ENCODE data around the gene KAT5.
"Not testable (repeated sequence)": the region's sequence is repeated elsewhere in the genome, so short reads cannot be mapped to it uniquely, and the experiment has no call there.

KAT5 gene

GRCh38 chr11:65707002-65707401 lies 5.0 kb upstream of the KAT5 start:
- peak in 1 of 10 donors; percentile 22 for DNase-seq
- intact Hi-C loops (cut with DNase I): loop anchor here (5.0 kb wide), 1 partner anchor 80 kb away; no protein-coding TSS in a partner anchor

GRCh38 chr11:65708451-65708850 lies 3.6 kb upstream of the KAT5 start:
- DNase-seq: peak in 1 of 10 donors; percentile 31
- intact Hi-C loops (cut with DNase I): loop anchor here (5.0 kb wide), 1 partner anchor 81 kb away; no protein-coding TSS in a partner anchor

- DNase-seq: no peak
- intact Hi-C loops (cut with DNase I): loop anchor here (2.0 to 5.0 kb wide), 5 partner anchors 47 to 293 kb away; partner anchors contain the start of genes BANF1, EIF1AD and RELA
These were observed 2.4 kb upstream of the KAT5 start for GRCh38 chr11:65709661-65710060.

- intact Hi-C loops (cut with DNase I): loop anchor here (2.0 to 5.0 kb wide), 4 partner anchors 48 to 292 kb away; partner anchors contain the start of genes BANF1, EIF1AD and RELA
- no peak for DNase-seq
These were observed 1.6 kb upstream of the KAT5 start for GRCh38 chr11:65710421-65710820.

- intact Hi-C loops (cut with DNase I): loop anchor here (1.0 to 5.0 kb wide), 4 partner anchors 8 to 290 kb away; partner anchors contain the start of genes BANF1, EIF1AD, RELA and RNASEH2C
- DNase-seq: peak in 2 of 10 donors; percentile 46 to 51
These were observed 603 bp downstream of the KAT5 start for GRCh38 chr11:65712633-65713076.

- intact Hi-C loops (cut with DNase I): loop anchor here (5.0 kb wide), 3 partner anchors 51 to 289 kb away; partner anchors contain the start of genes BANF1, EIF1AD and RELA
- no peak for DNase-seq
These were observed 1.3 kb downstream of the KAT5 start for GRCh38 chr11:65713212-65713969.

- intact Hi-C loops (cut with DNase I): loop anchor here (5.0 kb wide), 3 partner anchors 52 to 288 kb away; partner anchors contain the start of genes BANF1, EIF1AD and RELA
- no peak for DNase-seq
These were observed 2.4 kb downstream of the KAT5 start for GRCh38 chr11:65714433-65714832.

- no peak for DNase-seq
- intact Hi-C loops (cut with DNase I): no loop called here
These were observed 4.2 kb downstream of the KAT5 start for GRCh38 chr11:65716302-65716701.

GRCh38 chr11:65716774-65717405 lies 4.8 kb downstream of the KAT5 start:
- peak in 1 of 10 donors; percentile 43 for DNase-seq
- intact Hi-C loops (cut with DNase I): no loop called here

GRCh38 chr11:65717906-65718305 lies 5.9 kb downstream of the KAT5 start:
- intact Hi-C loops (cut with DNase I): no loop called here
- no peak for DNase-seq

GRCh38 chr11:65718531-65718930 lies 6.5 kb downstream of the KAT5 start:
- no peak for DNase-seq
- intact Hi-C loops (cut with DNase I): no loop called here

GRCh38 chr11:65718964-65719492 lies 7.0 kb downstream of the KAT5 start:
- DNase-seq: no peak
- intact Hi-C loops (cut with DNase I): no loop called here

GRCh38 chr11:65719871-65720210 lies 7.8 kb downstream of the KAT5 start:
- peak in 4 of 10 donors; percentile 15 to 77 (median 22) for DNase-seq
- intact Hi-C loops (cut with DNase I): loop anchor here (1.0 kb wide), 1 partner anchor 8 kb away; the partner anchor contains the start of gene KAT5

- intact Hi-C loops (cut with DNase I): loop anchor here (1.0 kb wide), 1 partner anchor 8 kb away; the partner anchor contains the start of gene KAT5
- DNase-seq: peak; percentile 82 to 98 (median 88)
These were observed 8.3 kb downstream of the KAT5 start, which contains the start of gene RNASEH2C for GRCh38 chr11:65720211-65720934. Gene RNASEH2C, minus strand, starts transcription at chr11:65720798. Its CDS starts 40 bp downstream, at chr11:65720758.

- DNase-seq: no peak
These were observed 10.2 kb downstream of the KAT5 start for GRCh38 chr11:65722261-65722660.

GRCh38 chr11:65726660-65727059 lies 14.6 kb downstream of the KAT5 start:
- intact Hi-C loops (cut with DNase I): no loop called here
- DNase-seq: no peak

More at GRCh38 chr11:65722261-65722660, 10.2 kb downstream of the KAT5 start:
- intact Hi-C loops (cut with DNase I): no loop called here

GRCh38 chr11:65727865-65728264 lies 15.8 kb downstream of the KAT5 start:
- intact Hi-C loops (cut with DNase I): no loop called here

GRCh38 chr11:65730461-65730860 lies 18.4 kb downstream of the KAT5 start:
- no peak for DNase-seq
- intact Hi-C loops (cut with DNase I): no loop called here

More at GRCh38 chr11:65727865-65728264, 15.8 kb downstream of the KAT5 start:
- no peak for DNase-seq

- intact Hi-C loops (cut with DNase I); DNase-seq: not testable (repeated sequence)
These were observed 23.1 kb downstream of the KAT5 start for GRCh38 chr11:65735111-65735510.

GRCh38 chr11:65736810-65737209 lies 24.8 kb downstream of the KAT5 start:
- intact Hi-C loops (cut with DNase I): no loop called here
- DNase-seq: no peak

All from posterior cingulate gyrus (tissue), 11 donors.